GM23338 (cell line): Measurements from ENCODE around the gene PAX6.

Experiments used
- CREB1 ChIP-seq: fragments of 250-450 bp; sonication (Bioruptor Pico); IDR thresholded peaks from 2 replicates; pipeline ENCODE4 v1.5.0; 2020; ENCODE audit warnings: low read depth, mild to moderate bottlenecking, moderate library complexity
- EZH2 ChIP-seq: fragments of 200-600 bp; sonication (generic); IDR thresholded peaks from one replicate; pipeline ENCODE4 v1.8.0; 2017; ENCODE audit warnings: antibody characterized with exemption, mild to moderate bottlenecking, low read depth; ENCODE audit not compliant: unreplicated experiment
- EZH2phosphoT487 ChIP-seq: fragments of 200-600 bp; sonication (generic); IDR thresholded peaks from one replicate; pipeline ENCODE4 v1.8.1; 2018; ENCODE audit warnings: antibody characterized with exemption; ENCODE audit not compliant: unreplicated experiment
- TF ChIP-seq, protein P1 (sequence below): IDR thresholded peaks from one replicate; pipeline ENCODE4 v1.6.1; 2018; ENCODE audit warnings: antibody characterized with exemption; ENCODE audit not compliant: unreplicated experiment
- TF ChIP-seq, protein P2 (sequence below), 2 experiments: fragments of 200-600 bp in 1 of 2; sonication (generic) in 1 of 2; conservative IDR thresholded peaks; 2 replicates each; pipeline versions ENCODE4 v1.5.1 to v1.6.1; 2016 to 2017; ENCODE audit warnings: antibody characterized with exemption in 2 of 2, low read depth in 2 of 2, mild to moderate bottlenecking in 2 of 2, moderate library complexity in 1 of 2
- TF ChIP-seq, protein P3 (sequence below): IDR thresholded peaks from 2 replicates; pipeline ENCODE4 v1.6.1; 2016; ENCODE audit warnings: antibody characterized with exemption

DNA sequence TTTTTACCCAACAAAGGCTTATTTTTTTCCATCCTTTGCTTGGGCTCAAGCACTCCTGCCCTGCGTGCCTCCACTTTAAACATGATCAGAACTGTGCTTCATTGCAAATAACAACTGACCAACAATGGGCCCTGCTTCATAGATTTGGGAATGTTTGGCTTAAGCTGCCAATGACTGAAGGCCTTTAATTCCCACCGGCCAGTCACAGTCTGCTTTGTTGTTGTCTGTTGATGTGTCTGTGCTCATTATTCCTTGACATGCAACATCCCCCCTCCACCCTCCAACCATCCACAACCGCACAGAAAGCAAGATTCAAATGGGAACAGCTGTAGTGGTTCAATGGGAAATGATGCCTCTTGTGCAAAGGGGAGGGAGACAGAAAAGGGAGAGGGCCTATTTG lies 23.0 kb downstream of the PAX6 start:
- TF ChIP-seq EZH2 (no peak), EZH2phosphoT487 (no peak), CREB1 (no peak)
- TF ChIP-seq, protein P1, sequence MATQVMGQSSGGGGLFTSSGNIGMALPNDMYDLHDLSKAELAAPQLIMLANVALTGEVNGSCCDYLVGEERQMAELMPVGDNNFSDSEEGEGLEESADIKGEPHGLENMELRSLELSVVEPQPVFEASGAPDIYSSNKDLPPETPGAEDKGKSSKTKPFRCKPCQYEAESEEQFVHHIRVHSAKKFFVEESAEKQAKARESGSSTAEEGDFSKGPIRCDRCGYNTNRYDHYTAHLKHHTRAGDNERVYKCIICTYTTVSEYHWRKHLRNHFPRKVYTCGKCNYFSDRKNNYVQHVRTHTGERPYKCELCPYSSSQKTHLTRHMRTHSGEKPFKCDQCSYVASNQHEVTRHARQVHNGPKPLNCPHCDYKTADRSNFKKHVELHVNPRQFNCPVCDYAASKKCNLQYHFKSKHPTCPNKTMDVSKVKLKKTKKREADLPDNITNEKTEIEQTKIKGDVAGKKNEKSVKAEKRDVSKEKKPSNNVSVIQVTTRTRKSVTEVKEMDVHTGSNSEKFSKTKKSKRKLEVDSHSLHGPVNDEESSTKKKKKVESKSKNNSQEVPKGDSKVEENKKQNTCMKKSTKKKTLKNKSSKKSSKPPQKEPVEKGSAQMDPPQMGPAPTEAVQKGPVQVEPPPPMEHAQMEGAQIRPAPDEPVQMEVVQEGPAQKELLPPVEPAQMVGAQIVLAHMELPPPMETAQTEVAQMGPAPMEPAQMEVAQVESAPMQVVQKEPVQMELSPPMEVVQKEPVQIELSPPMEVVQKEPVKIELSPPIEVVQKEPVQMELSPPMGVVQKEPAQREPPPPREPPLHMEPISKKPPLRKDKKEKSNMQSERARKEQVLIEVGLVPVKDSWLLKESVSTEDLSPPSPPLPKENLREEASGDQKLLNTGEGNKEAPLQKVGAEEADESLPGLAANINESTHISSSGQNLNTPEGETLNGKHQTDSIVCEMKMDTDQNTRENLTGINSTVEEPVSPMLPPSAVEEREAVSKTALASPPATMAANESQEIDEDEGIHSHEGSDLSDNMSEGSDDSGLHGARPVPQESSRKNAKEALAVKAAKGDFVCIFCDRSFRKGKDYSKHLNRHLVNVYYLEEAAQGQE: no peak
- TF ChIP-seq, protein P2, sequence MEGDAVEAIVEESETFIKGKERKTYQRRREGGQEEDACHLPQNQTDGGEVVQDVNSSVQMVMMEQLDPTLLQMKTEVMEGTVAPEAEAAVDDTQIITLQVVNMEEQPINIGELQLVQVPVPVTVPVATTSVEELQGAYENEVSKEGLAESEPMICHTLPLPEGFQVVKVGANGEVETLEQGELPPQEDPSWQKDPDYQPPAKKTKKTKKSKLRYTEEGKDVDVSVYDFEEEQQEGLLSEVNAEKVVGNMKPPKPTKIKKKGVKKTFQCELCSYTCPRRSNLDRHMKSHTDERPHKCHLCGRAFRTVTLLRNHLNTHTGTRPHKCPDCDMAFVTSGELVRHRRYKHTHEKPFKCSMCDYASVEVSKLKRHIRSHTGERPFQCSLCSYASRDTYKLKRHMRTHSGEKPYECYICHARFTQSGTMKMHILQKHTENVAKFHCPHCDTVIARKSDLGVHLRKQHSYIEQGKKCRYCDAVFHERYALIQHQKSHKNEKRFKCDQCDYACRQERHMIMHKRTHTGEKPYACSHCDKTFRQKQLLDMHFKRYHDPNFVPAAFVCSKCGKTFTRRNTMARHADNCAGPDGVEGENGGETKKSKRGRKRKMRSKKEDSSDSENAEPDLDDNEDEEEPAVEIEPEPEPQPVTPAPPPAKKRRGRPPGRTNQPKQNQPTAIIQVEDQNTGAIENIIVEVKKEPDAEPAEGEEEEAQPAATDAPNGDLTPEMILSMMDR (conservative IDR thresholded peaks at IDR 0.05; ENCODE audit: low read depth in 2 of 2): no peak
- TF ChIP-seq, protein P3, sequence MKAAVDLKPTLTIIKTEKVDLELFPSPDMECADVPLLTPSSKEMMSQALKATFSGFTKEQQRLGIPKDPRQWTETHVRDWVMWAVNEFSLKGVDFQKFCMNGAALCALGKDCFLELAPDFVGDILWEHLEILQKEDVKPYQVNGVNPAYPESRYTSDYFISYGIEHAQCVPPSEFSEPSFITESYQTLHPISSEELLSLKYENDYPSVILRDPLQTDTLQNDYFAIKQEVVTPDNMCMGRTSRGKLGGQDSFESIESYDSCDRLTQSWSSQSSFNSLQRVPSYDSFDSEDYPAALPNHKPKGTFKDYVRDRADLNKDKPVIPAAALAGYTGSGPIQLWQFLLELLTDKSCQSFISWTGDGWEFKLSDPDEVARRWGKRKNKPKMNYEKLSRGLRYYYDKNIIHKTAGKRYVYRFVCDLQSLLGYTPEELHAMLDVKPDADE: no peak
